Stimulated activated CD8-positive, alpha-beta memory T cell treated with anti-CD3 and anti-CD28 coated beads, Interleukin-15, amount 100 ng/mL, for 4 hours (primary cell): ENCODE measurements around the gene KRTAP4-4.
"Not testable (repeated sequence)": the region's sequence is repeated elsewhere in the genome, so short reads cannot be mapped to it uniquely, and the experiment has no call there.

Source experiments
- DNase-seq, 2 donors: peaks; one replicate each; pipeline ENCODE4 v3.0.0-alpha.2; 2020; ENCODE audit warnings: low read depth in 2 of 2

KRTAP4-4 gene

GRCh38 chr17:41148971-41149651, 11.4 kb downstream of the KRTAP4-4 start:
- not testable (repeated sequence) for DNase-seq

DNA sequence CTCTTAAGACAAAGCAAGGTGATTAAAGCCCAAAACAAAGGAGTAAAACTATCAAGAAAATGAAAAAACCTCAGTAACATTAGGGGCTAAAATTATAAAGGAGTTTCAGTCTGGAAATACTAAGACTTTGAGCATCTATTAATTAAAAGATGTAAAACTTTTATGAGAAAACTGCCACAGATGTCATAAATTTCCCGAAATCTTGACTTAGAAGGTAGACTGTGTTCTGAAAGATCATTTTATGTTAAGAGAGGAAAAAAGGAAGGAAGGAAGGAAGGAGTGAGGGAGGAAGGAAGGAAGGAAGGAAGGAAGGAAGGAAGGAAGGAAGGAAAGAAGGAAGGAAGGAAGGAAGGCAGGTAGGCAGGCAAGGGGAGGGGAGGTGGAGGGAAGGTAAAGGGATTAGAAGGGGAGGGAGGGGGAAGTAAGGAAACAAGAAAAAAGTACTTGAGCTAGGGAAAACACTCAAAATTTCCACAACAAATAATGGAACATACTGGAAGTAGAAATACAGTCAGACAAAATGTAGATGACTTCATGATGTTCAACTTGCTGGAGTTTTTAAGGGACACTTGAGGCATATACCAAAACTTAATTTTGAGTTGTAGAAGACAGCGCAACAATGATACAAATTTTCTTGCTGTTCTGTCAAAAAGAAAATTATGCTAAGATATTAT, 12.9 kb downstream of the KRTAP4-4 start:
- DNase-seq, result no peak

DNA sequence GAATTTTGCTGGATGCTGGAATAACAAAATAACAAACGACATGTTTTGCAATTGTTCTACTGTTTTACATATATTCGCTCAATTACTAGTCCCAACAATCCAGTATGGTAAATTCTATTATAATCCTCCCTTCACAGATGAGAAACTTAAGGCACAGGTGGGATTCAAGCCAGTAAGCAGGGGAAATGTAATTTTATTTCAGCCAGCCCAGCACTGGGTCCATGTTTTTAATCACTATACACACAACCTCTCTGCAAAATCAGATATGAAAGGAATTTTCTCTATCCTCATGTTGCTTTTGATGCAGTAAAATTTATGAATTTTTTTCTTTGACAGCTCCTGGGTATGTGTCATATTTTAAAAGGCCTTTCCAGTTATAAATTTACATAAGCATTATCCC, 15.3 kb downstream of the KRTAP4-4 start:
- DNase-seq, result no peak

DNA sequence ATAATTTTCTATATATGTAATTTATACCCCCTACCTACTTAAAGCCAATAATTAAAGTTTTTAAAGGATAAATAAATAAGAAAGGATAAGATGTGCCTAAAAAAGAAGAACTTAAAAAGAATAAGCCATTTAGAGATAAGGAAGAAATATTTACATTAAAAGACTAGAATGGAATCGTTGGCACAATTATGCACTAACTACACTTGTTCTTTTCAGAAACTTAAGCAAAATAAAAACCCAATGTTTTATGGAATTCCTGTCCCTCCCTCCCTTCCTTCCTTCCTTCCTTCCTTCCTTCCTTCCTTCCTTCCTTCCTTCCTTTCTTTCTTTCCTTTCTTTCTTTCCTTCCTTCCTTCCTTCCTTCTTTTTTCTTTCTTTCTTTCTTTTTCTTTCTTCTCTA, 15.7 kb downstream of the KRTAP4-4 start:
- DNase-seq, result no peak

DNA sequence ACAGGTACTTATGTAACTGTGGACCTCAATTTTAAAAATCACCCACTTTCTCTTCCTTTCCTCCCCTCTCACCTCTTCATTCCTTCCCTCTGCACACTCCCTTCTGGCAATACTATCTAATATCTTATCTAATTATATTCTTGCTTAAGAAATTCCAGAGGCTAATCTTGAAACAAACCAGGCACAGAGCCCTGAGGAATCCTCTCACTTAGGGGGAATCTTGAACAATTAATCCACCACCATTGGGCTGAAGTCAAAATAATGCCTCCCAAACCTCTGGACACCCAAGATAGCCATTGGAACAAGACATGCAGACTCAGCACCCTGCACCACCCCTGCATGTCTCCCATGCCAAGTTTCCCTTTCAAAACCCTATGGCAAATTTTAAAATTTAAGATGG, 19.2 kb downstream of the KRTAP4-4 start:
- DNase-seq, result no peak

DNA sequence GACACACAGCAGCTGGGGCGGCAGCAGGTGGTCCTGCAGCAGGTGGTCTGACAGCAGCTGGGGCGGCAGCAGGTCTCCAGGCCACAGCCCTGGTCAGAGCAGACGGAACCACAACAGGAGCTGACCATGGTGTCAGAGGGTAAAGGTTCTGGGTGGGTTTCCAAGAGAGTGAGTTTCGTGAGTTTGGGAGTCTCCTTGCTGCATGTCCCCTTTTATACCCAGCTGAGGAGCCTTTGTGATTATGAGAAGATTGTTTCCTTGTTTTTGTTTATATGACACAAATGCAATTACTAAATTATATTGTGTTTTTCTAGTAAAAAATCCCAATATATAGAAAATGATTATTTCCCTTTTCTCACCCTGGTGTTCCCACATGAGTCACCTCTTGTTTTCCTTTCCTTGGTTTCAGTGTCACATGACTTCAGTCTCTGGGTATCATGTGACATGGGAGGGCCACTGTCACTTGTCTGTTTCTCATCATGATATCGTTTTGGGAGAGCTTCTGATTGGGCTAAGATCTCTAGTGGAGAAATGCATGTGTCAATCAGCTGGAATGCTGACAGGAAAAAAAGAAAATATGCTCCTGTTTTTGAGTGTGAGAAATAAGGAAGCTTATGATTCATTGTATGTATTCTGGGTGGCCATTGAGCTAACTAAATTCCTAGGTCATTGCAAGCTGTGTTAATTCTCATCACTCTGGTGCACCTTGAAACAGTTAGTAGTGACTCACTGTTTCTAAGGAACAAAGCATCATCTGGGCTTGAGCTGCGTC, 20.0 kb downstream of the KRTAP4-4 start, which contains the start of gene KRTAP4-6:
TSS of gene KRTAP4-6 (minus strand) at position 185 of the 772 bp plus-strand sequence. CDS start at position 128, 57 bp downstream.
- no peak for DNase-seq

DNA sequence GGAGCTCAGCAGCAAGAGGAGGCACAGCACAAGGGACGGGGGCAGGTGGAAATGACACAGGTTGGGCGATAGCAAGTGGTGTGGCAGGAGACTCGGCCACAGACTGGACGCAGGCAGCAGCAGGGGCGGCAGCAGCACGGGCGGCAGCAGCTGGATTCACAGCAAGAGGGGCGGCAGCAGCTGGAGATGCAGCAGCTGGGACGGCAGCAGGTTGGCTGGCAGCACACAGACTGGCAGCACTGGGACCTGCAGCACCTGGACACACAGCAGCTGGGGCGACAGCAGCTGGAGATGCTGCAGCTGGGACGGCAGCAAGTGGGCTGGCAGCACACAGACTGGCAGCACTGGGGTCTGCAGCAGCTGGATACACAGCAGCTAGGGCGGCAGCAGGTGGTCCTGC, 20.7 kb downstream of the KRTAP4-4 start:
- DNase-seq, result not testable (repeated sequence)

DNA sequence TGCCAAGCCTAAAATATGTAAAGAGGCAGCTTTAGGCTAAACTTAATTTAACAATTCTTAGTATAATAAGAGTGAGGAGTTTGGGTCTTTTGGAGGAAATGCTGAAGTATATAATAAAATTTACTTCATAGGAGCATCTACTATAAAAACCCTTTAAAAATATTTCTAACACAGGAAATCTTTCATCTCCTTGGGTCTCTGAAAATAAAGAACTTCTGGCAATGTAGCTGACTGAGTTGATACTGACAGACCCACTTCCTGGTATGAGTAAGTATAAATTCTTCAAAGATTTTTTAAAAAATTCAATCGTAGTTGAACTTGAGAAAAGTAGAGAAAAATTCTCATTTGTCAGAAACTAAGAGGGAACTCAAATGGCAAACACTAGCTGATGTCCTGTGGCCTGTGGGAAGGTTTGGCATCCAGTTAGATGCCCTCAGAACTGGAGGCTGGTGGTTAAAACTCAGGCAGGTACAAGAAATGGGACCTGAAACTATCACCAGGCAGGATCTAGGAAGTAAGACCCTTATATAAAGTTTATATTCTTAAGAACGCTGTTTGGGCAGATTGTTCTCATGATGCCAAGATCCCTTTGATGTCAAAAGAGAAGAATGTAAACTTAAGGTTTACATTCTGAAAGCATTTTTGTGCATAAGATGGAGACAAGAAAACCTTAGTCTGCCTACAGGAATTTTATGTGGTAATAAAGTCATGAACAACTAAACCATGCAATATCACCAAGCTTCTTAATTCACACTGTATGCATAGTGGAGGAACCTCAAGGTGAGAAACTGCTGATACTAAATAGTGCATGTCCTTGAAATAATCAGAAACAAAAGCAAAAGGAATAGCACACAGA, 26.4 kb downstream of the KRTAP4-4 start:
- DNase-seq, result no peak

DNA sequence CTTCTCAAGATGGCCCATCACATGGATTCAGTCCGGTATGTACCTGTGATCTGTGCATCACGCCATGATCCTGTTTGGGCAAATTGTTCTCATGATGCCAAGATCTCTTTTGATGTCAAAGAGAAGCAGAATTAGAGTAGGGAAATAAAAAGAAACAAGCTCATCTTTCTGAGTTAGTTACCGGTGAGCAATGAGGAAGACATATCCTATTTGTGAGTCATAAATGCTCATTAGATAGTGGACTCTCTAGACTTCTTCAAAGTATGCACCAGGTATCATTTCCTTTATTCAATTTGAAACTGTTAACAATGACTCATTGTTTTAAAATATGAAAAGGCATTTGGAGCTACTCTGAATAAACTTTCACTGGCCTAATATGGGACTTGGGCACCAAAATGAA, 28.6 kb downstream of the KRTAP4-4 start:
- no peak for DNase-seq

- no peak for DNase-seq
Observed at GRCh38 chr17:41127371-41127770, 33.2 kb downstream of the KRTAP4-4 start.

DNA sequence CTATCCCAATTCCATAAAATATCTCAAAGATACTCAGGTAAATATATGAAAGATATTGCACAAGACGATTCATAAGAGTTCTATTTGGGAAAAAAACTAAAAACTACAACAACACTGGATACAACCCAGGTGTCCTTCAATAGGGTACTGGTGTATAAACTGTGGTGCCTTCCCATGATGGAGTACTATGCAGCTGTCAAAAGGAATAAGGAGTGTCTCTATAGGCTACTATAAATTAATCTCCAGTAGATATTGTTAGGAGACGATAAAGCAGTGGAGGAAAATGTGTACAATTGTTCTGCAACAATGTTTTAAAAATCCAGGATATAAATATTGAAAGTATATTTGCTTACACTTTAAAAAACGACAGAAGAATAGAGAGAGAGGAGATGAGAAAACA, 34.1 kb downstream of the KRTAP4-4 start:
- no peak for DNase-seq

DNA sequence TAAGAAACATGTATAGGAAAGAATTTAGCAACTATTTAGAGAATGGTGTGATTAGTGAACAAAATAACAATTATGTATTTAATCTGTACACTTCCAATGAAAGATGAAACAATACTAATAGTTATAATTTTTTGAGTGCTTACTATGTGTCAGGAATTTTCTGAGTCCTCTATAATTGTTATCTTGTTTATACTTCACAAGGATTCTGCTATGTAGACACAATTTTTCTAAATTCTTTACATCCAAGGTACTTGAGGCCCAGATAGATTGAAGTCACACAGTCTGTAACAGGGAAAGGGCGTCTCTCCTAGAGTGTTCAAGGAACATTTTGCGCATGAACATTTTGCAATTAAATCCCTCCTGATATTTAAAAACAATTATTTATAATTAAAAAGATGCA, 35.5 kb downstream of the KRTAP4-4 start:
- DNase-seq, result no peak

GRCh38 chr17:41123991-41124371, 36.6 kb downstream of the KRTAP4-4 start, which contains the start of gene KRTAP4-12:
TSS of gene KRTAP4-12 (minus strand) at chr17:41124182. CDS start at chr17:41124122, 60 bp downstream.
- DNase-seq, result not testable (repeated sequence)

DNA sequence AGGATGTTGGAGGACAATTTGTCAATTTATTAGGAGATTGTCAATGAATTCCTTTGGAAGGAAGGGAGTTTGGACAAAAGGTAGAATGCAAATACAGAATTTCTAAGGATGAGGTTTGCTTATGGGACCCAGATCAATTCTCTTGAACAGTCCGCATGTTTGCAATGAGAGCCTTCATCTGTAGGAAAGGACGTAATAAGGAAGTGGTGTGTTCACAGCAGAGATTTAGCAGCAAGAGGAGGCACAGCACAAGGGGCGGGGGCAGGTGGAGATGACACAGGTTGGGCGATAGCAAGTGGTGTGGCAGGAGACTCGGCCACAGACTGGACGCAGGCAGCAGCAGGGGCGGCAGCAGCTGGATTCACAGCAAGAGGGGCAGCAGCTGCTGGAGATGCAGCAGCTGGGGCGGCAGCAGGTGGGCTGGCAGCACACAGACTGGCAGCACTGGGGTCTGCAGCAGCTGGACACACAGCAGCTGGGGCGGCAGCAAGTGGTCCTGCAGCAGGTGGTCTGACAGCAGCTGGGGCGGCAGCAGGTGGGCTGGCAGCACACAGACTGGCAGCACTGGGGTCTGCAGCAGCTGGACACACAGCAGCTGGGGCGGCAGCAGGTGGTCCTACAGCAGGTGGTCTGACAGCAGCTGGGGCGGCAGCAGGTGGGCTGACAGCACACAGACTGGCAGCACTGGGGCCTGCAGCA, 37.1 kb downstream of the KRTAP4-4 start:
- DNase-seq, result not testable (repeated sequence)

GRCh38 chr17:41121742-41122141, 38.8 kb downstream of the KRTAP4-4 start:
- DNase-seq, result no peak

- DNase-seq, result not testable (repeated sequence)
Observed at GRCh38 chr17:41119696-41120690, 40.6 kb downstream of the KRTAP4-4 start.

DNA sequence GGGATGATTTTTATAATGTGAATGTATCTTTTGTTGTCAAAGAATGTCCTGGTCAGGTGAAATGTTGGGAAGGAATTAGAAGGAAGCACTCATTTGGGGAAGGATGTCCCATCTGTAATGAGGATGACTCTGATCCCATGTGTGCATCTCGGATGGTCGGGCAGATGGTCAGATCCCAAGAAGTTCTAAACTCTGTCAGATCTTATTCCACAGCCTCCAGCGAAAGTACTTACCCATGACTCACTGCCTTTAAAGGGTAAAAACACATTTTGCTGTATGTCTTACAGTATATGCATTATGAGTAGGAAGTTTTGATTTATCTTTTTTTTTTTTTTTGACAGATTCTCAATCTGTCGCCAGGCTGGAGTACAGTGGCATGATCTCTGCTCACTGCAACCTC, 41.8 kb downstream of the KRTAP4-4 start:
- DNase-seq, result no peak

- not testable (repeated sequence) for DNase-seq
Observed at GRCh38 chr17:41117846-41118386, 42.6 kb downstream of the KRTAP4-4 start, which contains the start of gene KRTAP4-11. TSS of gene KRTAP4-11 (minus strand) at chr17:41118373. CDS start at chr17:41118315, 58 bp downstream.

GRCh38 chr17:41116297-41116696, 44.3 kb downstream of the KRTAP4-4 start:
- no peak for DNase-seq
